GM12892 (cell line): ENCODE data around the gene CD68.

Experiments used
- DNase-seq: peaks from one replicate; pipeline ENCODE4 v3.0.0; 2011; ENCODE audit not compliant: insufficient read length
- FAIRE-seq: peaks from 2 replicates; lab custom pipeline; 2011; peaks lifted over from hg19 to GRCh38; lab: Jason Lieb, UNC
- POLR2A ChIP-seq: IDR thresholded peaks from 2 replicates; pipeline ENCODE4 v1.6.1; 2011; ENCODE audit warnings: low read depth, low read length, control low read depth
- POLR2AphosphoS5 ChIP-seq: IDR thresholded peaks from 2 replicates; pipeline ENCODE4 v1.6.1; 2011; ENCODE audit warnings: low read depth, low read length, control low read depth
- TAF1 ChIP-seq: IDR thresholded peaks from 2 replicates; pipeline ENCODE4 v1.6.1; 2011; ENCODE audit warnings: low read depth, mild to moderate bottlenecking, control low read depth, low read length, borderline replicate concordance

Gene CD68

DNA sequence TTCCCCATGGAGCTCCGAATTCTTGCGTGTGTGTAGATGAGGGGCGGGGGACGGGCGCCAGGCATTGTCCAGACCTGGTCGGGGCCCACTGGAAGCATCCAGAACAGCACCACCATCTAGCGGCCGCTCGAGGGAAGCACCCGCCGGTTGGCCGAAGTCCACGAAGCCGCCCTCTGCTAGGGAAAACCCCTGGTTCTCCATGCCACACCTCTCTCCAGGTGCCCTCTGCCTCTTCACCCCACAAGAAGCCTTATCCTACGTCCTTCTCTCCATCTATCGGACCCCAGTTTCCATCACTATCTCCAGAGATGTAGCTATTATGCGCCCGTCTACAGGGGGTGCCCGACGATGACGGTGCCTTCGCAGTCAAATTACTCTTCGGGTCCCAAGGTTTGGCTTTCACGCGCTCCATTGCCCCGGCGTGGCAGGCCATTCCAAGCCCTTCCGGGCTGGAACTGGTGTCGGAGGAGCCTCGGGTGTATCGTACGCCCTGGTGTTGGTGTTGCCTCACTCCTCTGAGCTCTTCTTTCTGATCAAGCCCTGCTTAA is 18.3 kb upstream of the CD68 start:
- TF ChIP-seq POLR2A (no peak), TAF1 (no peak), POLR2AphosphoS5 (no peak; the same call in 1 of the 2 replicates)
- FAIRE-seq, result no peak

DNA sequence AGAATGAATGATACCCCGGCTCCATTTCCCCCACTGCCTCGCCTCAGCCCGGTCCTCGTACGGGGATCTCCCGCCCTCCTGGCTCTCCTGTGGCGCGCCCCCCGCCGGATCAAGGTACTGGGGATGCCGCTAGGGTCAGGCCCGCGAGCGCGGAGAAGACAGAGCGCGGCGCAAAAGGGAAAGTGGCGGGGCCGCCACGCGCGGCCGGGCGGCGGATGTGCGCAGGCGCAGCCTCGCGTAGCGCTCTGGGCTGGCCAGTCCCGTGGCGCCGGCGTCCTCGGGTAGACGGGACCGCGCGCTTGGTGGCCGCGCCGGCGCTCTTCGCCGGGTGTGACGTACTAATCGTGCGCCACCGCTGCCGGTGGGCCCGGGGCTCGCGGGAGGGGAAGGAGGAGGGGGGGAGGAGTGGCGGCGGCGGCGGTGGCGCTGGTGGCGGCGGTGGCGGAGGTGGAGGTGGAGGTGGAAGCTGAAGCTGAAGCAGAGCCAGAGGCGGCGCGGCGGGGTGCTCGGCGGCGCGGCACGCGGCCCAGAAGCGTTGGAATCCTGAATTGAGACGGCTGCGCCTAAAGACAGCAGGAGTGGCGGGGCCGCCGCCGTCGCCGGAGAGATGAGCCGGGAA is 17.7 kb upstream of the CD68 start, which contains the start of gene SENP3:
Gene SENP3, plus strand, starts transcription at position 331 of the 619 bp plus-strand sequence. CDS start 1,158 bp downstream, outside the sequence.
- DNase-seq (peak; percentile 99), FAIRE-seq (peak; percentile 99)
- TF ChIP-seq POLR2AphosphoS5, result 0 out of 2 replicates have a peak, but pooled peaks have one; percentile 3
- peak; percentile 46; the same call in 1 of the 2 replicates for TF ChIP-seq POLR2A
- TF ChIP-seq TAF1, result no peak

More for the DNA sequence above, 18.3 kb upstream of the CD68 start:
- peak; percentile 87 for DNase-seq

DNA sequence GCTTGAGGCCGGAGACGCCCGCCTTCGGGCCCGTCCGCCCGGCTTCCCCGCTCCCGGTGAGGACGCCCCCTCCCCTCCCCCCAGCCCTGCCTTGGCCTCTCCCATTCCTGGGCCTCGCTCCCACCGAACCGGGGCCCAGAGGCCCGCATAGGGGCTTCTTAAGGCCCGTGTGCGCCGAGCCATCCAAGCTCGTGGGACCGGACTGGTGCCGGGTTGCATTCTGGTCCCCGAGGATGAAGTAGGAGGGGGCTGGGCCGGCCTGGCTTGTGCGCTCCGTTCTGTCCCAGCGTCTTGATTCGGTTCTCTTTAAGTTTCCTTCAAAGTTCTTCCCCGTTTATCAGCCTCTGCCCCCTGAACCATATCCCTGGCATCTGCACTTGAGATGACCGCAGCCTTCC is 17.2 kb upstream of the CD68 start:
- FAIRE-seq (peak; percentile 30), DNase-seq (no peak)
- TF ChIP-seq POLR2A (no peak), TAF1 (0 out of 2 replicates have a peak, but pooled peaks have one; percentile 17)

DNA sequence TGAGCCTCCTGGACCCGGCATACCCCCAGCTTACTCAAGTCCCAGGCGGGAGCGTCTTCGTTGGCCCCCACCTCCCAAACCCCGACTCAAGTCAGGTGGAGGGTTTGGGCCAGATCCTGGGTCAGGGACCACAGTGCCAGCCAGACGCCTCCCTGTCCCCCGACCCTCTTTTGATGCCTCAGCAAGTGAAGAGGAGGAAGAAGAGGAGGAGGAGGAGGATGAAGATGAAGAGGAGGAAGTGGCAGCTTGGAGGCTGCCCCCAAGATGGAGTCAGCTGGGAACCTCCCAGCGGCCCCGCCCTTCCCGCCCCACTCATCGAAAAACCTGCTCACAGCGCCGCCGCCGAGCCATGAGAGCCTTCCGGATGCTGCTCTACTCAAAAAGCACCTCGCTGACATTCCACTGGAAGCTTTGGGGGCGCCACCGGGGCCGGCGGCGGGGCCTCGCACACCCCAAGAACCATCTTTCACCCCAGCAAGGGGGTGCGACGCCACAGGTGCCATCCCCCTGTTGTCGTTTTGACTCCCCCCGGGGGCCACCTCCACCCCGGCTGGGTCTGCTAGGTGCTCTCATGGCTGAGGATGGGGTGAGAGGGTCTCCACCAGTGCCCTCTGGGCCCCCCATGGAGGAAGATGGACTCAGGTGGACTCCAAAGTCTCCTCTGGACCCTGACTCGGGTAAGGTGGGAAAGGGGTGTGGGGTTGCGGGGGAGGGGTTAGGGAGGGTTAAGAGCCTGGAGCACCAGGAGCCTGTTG is 16.1 kb upstream of the CD68 start:
- FAIRE-seq, result no peak
- TF ChIP-seq POLR2A (no peak), TAF1 (no peak), POLR2AphosphoS5 (no peak)
- DNase-seq, result no peak

GRCh38 chr17:7569571-7569970 is 9.9 kb upstream of the CD68 start:
- no peak for FAIRE-seq
- no peak for DNase-seq
- TF ChIP-seq POLR2A (no peak), TAF1 (no peak), POLR2AphosphoS5 (no peak)

DNA sequence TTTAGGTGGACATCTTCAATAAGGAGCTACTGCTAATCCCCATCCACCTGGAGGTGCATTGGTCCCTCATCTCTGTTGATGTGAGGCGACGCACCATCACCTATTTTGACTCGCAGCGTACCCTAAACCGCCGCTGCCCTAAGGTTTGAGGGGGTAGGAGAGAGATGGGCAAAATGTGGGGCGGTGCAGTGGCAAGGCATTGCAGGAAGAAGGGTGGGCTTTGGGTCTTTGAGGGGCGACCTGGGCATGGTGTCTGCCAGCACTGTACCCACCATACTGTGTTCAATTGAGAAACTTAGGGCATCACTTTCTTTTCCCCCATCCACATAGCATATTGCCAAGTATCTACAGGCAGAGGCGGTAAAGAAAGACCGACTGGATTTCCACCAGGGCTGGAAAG is 9.1 kb upstream of the CD68 start:
- TF ChIP-seq POLR2AphosphoS5, result no peak
- no peak for TF ChIP-seq POLR2A
- TF ChIP-seq TAF1, result no peak
- no peak for FAIRE-seq
- DNase-seq, result no peak

DNA sequence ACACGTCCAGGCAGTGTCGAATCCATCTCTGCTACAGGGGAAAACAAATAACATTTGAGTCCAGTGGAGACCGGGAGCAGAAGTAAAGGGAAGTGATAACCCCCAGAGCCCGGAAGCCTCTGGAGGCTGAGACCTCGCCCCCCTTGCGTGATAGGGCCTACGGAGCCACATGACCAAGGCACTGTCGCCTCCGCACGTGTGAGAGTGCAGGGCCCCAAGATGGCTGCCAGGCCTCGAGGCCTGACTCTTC is 7.2 kb upstream of the CD68 start:
- FAIRE-seq (peak; percentile 100), DNase-seq (no peak)
- TF ChIP-seq POLR2A, result no peak; the same call in 1 of the 2 replicates
- peak; percentile 86 for TF ChIP-seq TAF1
- peak; percentile 70 for TF ChIP-seq POLR2AphosphoS5

DNA sequence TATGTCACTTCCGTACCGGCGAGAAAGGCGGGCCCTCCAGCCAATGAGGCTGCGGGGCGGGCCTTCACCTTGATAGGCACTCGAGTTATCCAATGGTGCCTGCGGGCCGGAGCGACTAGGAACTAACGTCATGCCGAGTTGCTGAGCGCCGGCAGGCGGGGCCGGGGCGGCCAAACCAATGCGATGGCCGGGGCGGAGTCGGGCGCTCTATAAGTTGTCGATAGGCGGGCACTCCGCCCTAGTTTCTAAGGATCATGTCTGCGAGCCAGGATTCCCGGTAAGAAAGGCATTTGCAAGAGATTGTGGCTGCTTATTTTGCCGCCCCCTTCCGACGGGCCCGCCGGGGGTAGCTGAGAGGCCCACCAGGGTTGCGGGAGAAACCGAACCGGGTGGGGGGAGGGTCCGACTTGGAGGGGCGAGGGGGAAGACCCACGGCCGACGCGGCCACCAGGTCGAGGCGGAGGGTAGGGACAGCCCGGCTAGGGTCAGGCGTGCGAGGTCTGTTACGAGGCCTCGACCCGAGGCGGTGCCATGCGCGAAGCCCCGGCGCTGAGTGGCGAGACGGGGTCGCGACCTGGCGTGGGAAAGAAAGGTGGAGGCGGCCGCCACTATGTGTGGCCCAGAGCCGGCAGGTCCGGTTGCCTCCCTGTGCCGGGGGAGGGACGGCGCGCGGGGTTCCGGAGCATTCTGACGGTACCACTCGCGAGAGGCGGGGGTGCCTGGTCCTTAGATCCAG is 6.7 kb upstream of the CD68 start:
- FAIRE-seq (no peak), DNase-seq (peak; percentile 98)
- TF ChIP-seq POLR2AphosphoS5 (peak; percentile 98), POLR2A (peak; percentile 98), TAF1 (peak; percentile 72)

- FAIRE-seq (peak; percentile 98), DNase-seq (peak; percentile 91)
- TF ChIP-seq POLR2AphosphoS5, result peak; percentile 85
- TF ChIP-seq POLR2A, result peak; percentile 76
- peak; percentile 57 for TF ChIP-seq TAF1
Observed at GRCh38 chr17:7573324-7574080, 5.9 kb upstream of the CD68 start.

DNA sequence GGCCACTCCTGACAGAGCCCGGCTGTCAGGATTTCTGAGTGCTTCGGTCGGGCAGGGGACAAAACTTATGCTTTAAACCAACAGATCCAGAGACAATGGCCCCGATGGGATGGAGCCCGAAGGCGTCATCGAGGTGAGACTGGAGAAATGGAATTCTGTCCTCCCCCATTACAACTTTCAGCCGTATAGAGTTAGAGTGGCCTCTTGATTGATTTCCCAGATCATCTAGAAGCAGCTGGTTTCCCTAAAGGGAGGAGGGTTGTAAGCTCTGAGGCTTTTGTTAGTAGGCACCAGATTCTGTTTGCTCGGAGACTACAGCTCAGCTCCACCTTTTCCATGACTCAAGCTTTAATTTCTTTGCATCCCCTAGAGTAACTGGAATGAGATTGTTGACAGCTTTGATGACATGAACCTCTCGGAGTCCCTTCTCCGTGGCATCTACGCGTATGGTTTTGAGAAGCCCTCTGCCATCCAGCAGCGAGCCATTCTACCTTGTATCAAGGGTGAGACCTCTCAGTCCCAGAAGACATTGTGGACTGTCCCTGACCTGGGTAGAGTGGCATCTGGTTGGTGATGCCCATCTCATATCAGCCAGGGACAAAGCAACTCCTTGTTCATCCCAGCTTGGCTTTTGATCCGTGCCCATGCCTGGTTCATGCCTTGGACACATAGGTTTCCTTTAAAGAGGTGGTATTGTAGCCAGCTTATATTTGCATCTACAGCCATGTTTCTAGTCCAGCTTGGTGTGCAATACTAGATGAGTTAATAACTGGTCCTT is 5.1 kb upstream of the CD68 start:
- TF ChIP-seq TAF1, result no peak
- TF ChIP-seq POLR2A, result peak; percentile 30
- TF ChIP-seq POLR2AphosphoS5, result peak; percentile 33; the same call in 1 of the 2 replicates
- FAIRE-seq, result no peak
- no peak for DNase-seq
